HepG2 (cell line): Measurements from ENCODE around the gene ADAMTS16. TPM values are rescaled to one million over a fixed set of nuclear protein-coding genes. Genes with fewer than 3 reads are reported as not detected.

Experiments used
- ATAC-seq: fragments of 200-7000 bp; cut with Tn5 transposase; 3 replicates; pipeline ENCODE4 v1.9.1; 2020; ENCODE audit warnings: mild to moderate bottlenecking, moderate library complexity
- BruUV-seq: library from RNA; stranded (reverse); fragments of 400-500 nt; replicated peaks from 2 replicates; lab custom pipeline; 2021; lab: Mats Ljungman, UMichigan
- CTCF ChIA-PET: fragments of 300-600 bp; formaldehyde crosslinking; extraction: SDS; loops from one replicate; lab custom pipeline; 2021; ENCODE audit warnings: low total read pairs, inconsistent platforms, low intra/inter-chr PET ratio; lab: Yijun Ruan, JAX
- POLR2A ChIA-PET: fragments of 350-600 bp; sonication (Branson Sonifier 250); formaldehyde crosslinking; loops from one replicate; lab custom pipeline; 2020; ENCODE audit warnings: antibody characterized with exemption, inconsistent platforms; lab: Yijun Ruan, JAX
- DNase-seq: peaks from one replicate; pipeline ENCODE4 v3.0.0-alpha.2; 2015; ENCODE audit warnings: low spot score
- FAIRE-seq: peaks from 3 replicates; lab custom pipeline; 2011; peaks lifted over from hg19 to GRCh38; lab: Jason Lieb, UNC
- H2AFZ ChIP-seq: one replicate; pipeline ENCODE4 v1.6.1; 2011; ENCODE audit warnings: low read length, inconsistent platforms
- H3K27ac ChIP-seq: fragments of 300-600 bp; 3 replicates; pipeline ENCODE4 v1.8.0; 2011; ENCODE audit warnings: mixed run types, mild to moderate bottlenecking, mixed read lengths, low read length, inconsistent platforms; ENCODE audit not compliant: insufficient read depth; ENCODE audit errors: extremely low read length
- H3K27me3 ChIP-seq, 2 experiments: fragments of 200-600 bp in 1 of 2; 2 replicates in 1 of 2; 3 replicates in 1 of 2; pipeline versions ENCODE4 v1.6.0 to v1.8.0; 2011; ENCODE audit warnings: low read length in 2 of 2, mild to moderate bottlenecking in 2 of 2, moderate library complexity in 2 of 2, inconsistent platforms in 1 of 2; ENCODE audit not compliant: insufficient read depth in 2 of 2, control insufficient read depth in 1 of 2
- H3K36me3 ChIP-seq, 2 experiments: fragments of 200-600 bp in 1 of 2; replicated peaks in 1 of 2; 2 replicates in 1 of 2; 3 replicates in 1 of 2; pipeline versions ENCODE4 v1.5.1 to v1.8.0; 2011; ENCODE audit warnings: low read length in 2 of 2, inconsistent platforms in 1 of 2; ENCODE audit not compliant: insufficient read depth in 2 of 2, control insufficient read depth in 1 of 2
- H3K4me1 ChIP-seq: 2 replicates; pipeline ENCODE4 v1.5.1; 2012; ENCODE audit warnings: low read length, inconsistent platforms; ENCODE audit not compliant: insufficient read depth
- H3K4me2 ChIP-seq: 2 replicates; pipeline ENCODE4 v1.6.0; 2011; ENCODE audit warnings: low read depth, low read length, inconsistent platforms
- H3K4me3 ChIP-seq, 3 experiments: fragments of 200-600 bp in 1 of 3; sonication (generic), shearing (Covaris generic) in 1 of 3; replicated peaks in 1 of 3; 2 replicates each; pipeline ENCODE4 v1.5.1; 2011 to 2016; ENCODE audit warnings: low read length in 3 of 3, inconsistent platforms in 2 of 3, low read depth in 2 of 3, mild to moderate bottlenecking in 2 of 3, control low read depth in 1 of 3, mixed read lengths in 1 of 3; ENCODE audit not compliant: insufficient read depth in 1 of 3
- H3K79me2 ChIP-seq: one replicate; pipeline ENCODE4 v1.6.1; 2011; ENCODE audit warnings: low read length, inconsistent platforms; ENCODE audit not compliant: insufficient read depth
- H3K9ac ChIP-seq: 2 replicates; pipeline ENCODE4 v1.6.0; 2011; ENCODE audit warnings: mild to moderate bottlenecking, low read depth, low read length, inconsistent platforms; ENCODE audit not compliant: insufficient read depth
- H3K9me3 ChIP-seq: 2 replicates; pipeline ENCODE4 v1.5.1; 2012; ENCODE audit warnings: mild to moderate bottlenecking, low read length
- H4K20me1 ChIP-seq: 2 replicates; pipeline ENCODE4 v1.6.0; 2011; ENCODE audit warnings: inconsistent platforms, mild to moderate bottlenecking, low read length, moderate library complexity; ENCODE audit not compliant: insufficient read depth
- NR0B2 ChIP-seq: sonication (generic); formaldehyde crosslinking; IDR thresholded peaks from 2 replicates; pipeline ENCODE4 v1.4.0; 2020; ENCODE audit warnings: mild to moderate bottlenecking, missing genetic modification reagents
- PAF1 ChIP-seq: IDR thresholded peaks from 2 replicates; pipeline ENCODE4 v1.6.1; 2016; ENCODE audit warnings: missing genetic modification reagents, missing compliant biosample characterization
- RNF2 ChIP-seq: fragments of 450-650 bp; conservative IDR thresholded peaks from 2 replicates; pipeline ENCODE4 v1.6.1; 2016; ENCODE audit warnings: low read depth
- SATB2 ChIP-seq: sonication (generic); formaldehyde crosslinking; IDR thresholded peaks from 2 replicates; pipeline ENCODE4 v1.5.0; 2020; ENCODE audit warnings: missing genetic modification reagents
- STAT5B ChIP-seq: sonication (generic); formaldehyde crosslinking; IDR thresholded peaks from 2 replicates; pipeline ENCODE4 v1.4.0; 2020; ENCODE audit warnings: missing genetic modification reagents
- TBP ChIP-seq: sonication (generic); formaldehyde crosslinking; IDR thresholded peaks from 2 replicates; pipeline ENCODE4 v1.5.0; 2020; ENCODE audit warnings: missing genetic modification reagents
- TEAD2 ChIP-seq: sonication (generic); formaldehyde crosslinking; IDR thresholded peaks from 2 replicates; pipeline ENCODE4 v1.9.0; 2021; ENCODE audit warnings: missing genetic modification reagents
- TGIF2 ChIP-seq: IDR thresholded peaks from 2 replicates; pipeline ENCODE4 v1.6.1; 2016; ENCODE audit warnings: control low read depth, missing compliant biosample characterization
- THAP11 ChIP-seq: IDR thresholded peaks from 2 replicates; pipeline ENCODE4 v1.6.1; 2016; ENCODE audit warnings: missing biosample characterization, missing genetic modification reagents
- ZBTB2 ChIP-seq: sonication (generic); formaldehyde crosslinking; IDR thresholded peaks from 2 replicates; pipeline ENCODE4 v1.8.0; 2022; ENCODE audit warnings: low read depth, missing genetic modification reagents
- ZNF263 ChIP-seq: sonication (generic); formaldehyde crosslinking; IDR thresholded peaks from 2 replicates; pipeline ENCODE4 v1.4.0; 2020; ENCODE audit warnings: missing genetic modification reagents
- ZNF549 ChIP-seq: sonication (generic); formaldehyde crosslinking; IDR thresholded peaks from 2 replicates; pipeline ENCODE4 v1.5.0; 2020; ENCODE audit warnings: missing genetic modification reagents
- ZSCAN9 ChIP-seq: IDR thresholded peaks from 2 replicates; pipeline ENCODE4 v1.6.1; 2016; ENCODE audit warnings: borderline replicate concordance
- WGBS: methylation state at CpG from one replicate; pipeline ENCODE4 v1.1.6; 2017; ENCODE audit warnings: low lambda C conversion rate; 5-methylcytosine and 5-hydroxymethylcytosine counted together
- in situ Hi-C: cut with HindIII; loops from 2 replicates; pipeline ENCODE4 v1.10.0; 2017; ENCODE audit warnings: low pct_unique_long_range_greater_than_20kb; ENCODE audit not compliant: extremely low pct_ligation_motif_present
- intact Hi-C: fragments of 100-400 bp; cut with micrococcal nuclease; formaldehyde crosslinking; loops from one replicate; pipeline ENCODE4 v1.10.0; 2022; ENCODE audit not compliant: unreplicated experiment
- polyA plus RNA-seq, 8 experiments: library from polyadenylated mRNA; depleted of rRNA in 3 of 8; stranded (reverse) in 7 of 8; unstranded in 1 of 8; fragments of >200 nt; fragmentation: Illumina TruSeq in 4 of 8; extraction: Trizol in 4 of 8; gene quantifications; 2 replicates each; pipeline versions ENCODE4 v1.2.1 to v1.2.3, GENCODE V29; 2011 to 2016; ENCODE audit warnings: low read depth in 4 of 8, missing spikeins in 1 of 8, mixed read lengths in 1 of 8; ENCODE audit not compliant: insufficient read depth in 1 of 8
- total RNA-seq, 5 experiments: library from RNA; depleted of rRNA; stranded (reverse); fragments of >200 nt; fragmentation: Illumina TruSeq; extraction: Trizol; gene quantifications; 2 replicates each; pipeline ENCODE4 v1.2.3, GENCODE V29; 2016; ENCODE audit warnings: low read depth in 1 of 5

Gene ADAMTS16
- total and polyA plus RNA-seq, 2 of the 13 experiments (the other 11 are each of a cell fraction or from before 2014, with no cell fraction given): 0.02 to 0.03 TPM

GRCh38 chr5:5158472-5158895 lies 18.4 kb downstream of the ADAMTS16 start:
- 59% methylated on average over 1 of the region's 1 CpG for WGBS
- Histone ChIP-seq H4K20me1 (no peaks in the 10 kb centered on the region), H3K9ac (no peak overlapping the region), H3K4me2 (no peak overlapping the region), H3K27ac (no peak overlapping the region), H3K36me3 (no peaks in the 10 kb centered on the region), H3K9me3 (peaks cover 14% of the 10 kb centered on the region), H3K27me3 (no peaks in the 10 kb centered on the region)
- intact Hi-C loops (no loop called here), in situ Hi-C loops (no loop called here)
- no peak for ATAC-seq
- no TSS peak for BruUV-seq
- no peak for TF ChIP-seq THAP11 (CRISPR knock-in tag)
- no peak for TF ChIP-seq TBP (CRISPR knock-in tag)
- no peak for TF ChIP-seq SATB2 (CRISPR knock-in tag)
- TF ChIP-seq ZNF549: no peak
- no peak for TF ChIP-seq RNF2
- TF ChIP-seq PAF1: no peak
- TF ChIP-seq TEAD2: no peak
- TF ChIP-seq ZSCAN9 (CRISPR knock-in tag): no peak
- no peak for TF ChIP-seq ZNF263 (CRISPR knock-in tag)
- TF ChIP-seq, all 625 proteins: peak for 0
- DNase-seq (no peak), FAIRE-seq (no peak)
- no peak overlapping the region for H3K4me3 ChIP-seq
- CTCF ChIA-PET: no interaction called here
- H2AFZ ChIP-seq: no peak overlapping the region
- POLR2A ChIA-PET: no interaction called here
- H3K79me2 ChIP-seq: no peaks in the 10 kb centered on the region
- no peaks in the 10 kb centered on the region for H3K4me1 ChIP-seq

- Histone ChIP-seq H2AFZ (no peak overlapping the region), H3K27me3 (no peaks in the 10 kb centered on the region; a peak in 1 of 5 replicates), H3K36me3 (no peaks in the 10 kb centered on the region), H3K9ac (no peak overlapping the region), H3K79me2 (no peaks in the 10 kb centered on the region), H4K20me1 (no peaks in the 10 kb centered on the region), H3K27ac (no peak overlapping the region), H3K4me3 (no peak overlapping the region), H3K9me3 (peaks cover 14% of the 10 kb centered on the region), H3K4me2 (no peak overlapping the region), H3K4me1 (no peaks in the 10 kb centered on the region)
- ChIA-PET CTCF (no interaction called here), POLR2A (no interaction called here)
- TF ChIP-seq ZBTB2 (CRISPR knock-in tag): no peak
- TF ChIP-seq STAT5B (CRISPR knock-in tag): no peak
- no peak for TF ChIP-seq TGIF2 (CRISPR knock-in tag)
- no peak for TF ChIP-seq NR0B2 (CRISPR knock-in tag)
- no peak for DNase-seq
- BruUV-seq: no TSS peak
- intact Hi-C loops (no loop called here), in situ Hi-C loops (no loop called here)
- FAIRE-seq: no peak
- WGBS: 16% methylated on average over 5 of the region's 5 CpGs
- no peak for ATAC-seq
These were observed 19.4 kb downstream of the ADAMTS16 start for GRCh38 chr5:5159282-5160103.
